OCI-LY3 (cell line): ENCODE data around the gene PLA2G2F.

Experiments
- EZH2phosphoT487 ChIP-seq: fragments of 200-600 bp; shearing (Covaris generic); IDR thresholded peaks from 2 replicates; pipeline ENCODE4 v1.6.1; 2018; ENCODE audit warnings: antibody characterized with exemption, mixed run types, low read depth
- TF ChIP-seq, protein P1 (sequence below): fragments of 200-600, 300-600 bp; sonication (generic); IDR thresholded peaks from 2 replicates; pipeline ENCODE4 v1.5.1; 2014; ENCODE audit warnings: antibody characterized with exemption, low read length, low read depth

DNA sequence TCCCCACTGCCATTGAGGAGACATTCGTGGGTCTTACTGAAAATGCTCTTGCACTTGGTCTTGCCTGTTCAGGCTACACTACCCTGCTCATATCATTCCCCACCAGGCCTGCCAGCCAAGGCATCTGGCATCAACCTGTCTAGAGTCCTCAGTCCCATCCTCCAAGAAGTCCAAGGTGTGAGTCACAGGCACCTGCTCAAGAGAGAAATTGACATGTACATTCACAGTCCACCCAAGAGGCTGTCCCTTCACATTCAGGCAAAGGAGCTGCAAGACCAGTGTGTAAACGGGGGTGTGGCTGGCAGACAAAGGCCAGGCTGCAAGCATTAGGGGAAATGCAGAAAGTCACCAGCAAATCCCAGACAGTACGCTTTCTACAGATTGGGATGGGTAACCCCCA is 60.3 kb downstream of the PLA2G2F start:
- TF ChIP-seq EZH2phosphoT487 = no peak
- TF ChIP-seq, protein P1, sequence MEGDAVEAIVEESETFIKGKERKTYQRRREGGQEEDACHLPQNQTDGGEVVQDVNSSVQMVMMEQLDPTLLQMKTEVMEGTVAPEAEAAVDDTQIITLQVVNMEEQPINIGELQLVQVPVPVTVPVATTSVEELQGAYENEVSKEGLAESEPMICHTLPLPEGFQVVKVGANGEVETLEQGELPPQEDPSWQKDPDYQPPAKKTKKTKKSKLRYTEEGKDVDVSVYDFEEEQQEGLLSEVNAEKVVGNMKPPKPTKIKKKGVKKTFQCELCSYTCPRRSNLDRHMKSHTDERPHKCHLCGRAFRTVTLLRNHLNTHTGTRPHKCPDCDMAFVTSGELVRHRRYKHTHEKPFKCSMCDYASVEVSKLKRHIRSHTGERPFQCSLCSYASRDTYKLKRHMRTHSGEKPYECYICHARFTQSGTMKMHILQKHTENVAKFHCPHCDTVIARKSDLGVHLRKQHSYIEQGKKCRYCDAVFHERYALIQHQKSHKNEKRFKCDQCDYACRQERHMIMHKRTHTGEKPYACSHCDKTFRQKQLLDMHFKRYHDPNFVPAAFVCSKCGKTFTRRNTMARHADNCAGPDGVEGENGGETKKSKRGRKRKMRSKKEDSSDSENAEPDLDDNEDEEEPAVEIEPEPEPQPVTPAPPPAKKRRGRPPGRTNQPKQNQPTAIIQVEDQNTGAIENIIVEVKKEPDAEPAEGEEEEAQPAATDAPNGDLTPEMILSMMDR = no peak
